Activated gamma-delta T cell treated with Interleukin-2 at 50 U/mL for 16 hours (primary cell): ENCODE results near the gene KRT3.

ENCODE experiments used
- DNase-seq: peaks from one replicate; pipeline ENCODE4 v3.0.0-alpha.2; 2020

Gene KRT3

GRCh38 chr12:52813203-52813819, 17.4 kb upstream of the KRT3 start:
- no peak for DNase-seq

DNA sequence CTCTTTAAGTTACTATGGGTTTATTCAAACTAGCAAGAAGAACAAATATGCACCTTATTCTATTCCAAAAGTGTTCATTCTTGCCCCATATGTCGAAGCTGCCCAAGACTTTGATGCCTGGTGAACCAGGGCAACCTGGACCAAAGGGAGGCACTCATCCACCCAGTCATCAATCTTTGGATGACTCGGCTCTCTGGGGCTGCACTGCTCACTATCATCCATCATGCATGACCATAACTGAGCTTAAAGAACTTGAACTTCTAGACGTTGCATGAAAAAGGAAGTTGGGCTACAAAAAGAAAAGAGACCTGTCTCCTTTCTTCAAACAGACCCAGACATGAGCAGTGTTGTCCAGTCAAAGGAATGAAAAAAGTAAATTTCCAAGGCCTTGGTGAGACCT, 16.8 kb upstream of the KRT3 start:
- no peak for DNase-seq

DNA sequence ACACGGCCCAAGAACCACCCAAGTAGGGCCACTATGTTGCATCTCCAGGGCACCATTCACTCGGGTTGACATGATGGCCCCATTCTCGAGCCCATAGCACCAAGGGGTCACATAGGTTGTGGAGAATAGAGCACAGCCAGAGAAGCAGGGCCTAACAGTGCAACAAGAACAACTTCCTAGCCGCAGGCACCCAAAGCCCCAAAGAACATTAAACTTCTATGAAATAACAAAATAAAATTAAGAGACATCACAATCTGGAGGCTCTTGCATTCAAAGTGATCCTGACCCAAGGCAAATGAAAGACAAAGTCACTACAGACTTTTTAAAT, 16.1 kb upstream of the KRT3 start:
- DNase-seq, result no peak

- no peak for DNase-seq
These were observed 15.5 kb upstream of the KRT3 start for GRCh38 chr12:52811191-52812072.

- DNase-seq, result no peak
These were observed 14.6 kb upstream of the KRT3 start for GRCh38 chr12:52810554-52810953.

DNA sequence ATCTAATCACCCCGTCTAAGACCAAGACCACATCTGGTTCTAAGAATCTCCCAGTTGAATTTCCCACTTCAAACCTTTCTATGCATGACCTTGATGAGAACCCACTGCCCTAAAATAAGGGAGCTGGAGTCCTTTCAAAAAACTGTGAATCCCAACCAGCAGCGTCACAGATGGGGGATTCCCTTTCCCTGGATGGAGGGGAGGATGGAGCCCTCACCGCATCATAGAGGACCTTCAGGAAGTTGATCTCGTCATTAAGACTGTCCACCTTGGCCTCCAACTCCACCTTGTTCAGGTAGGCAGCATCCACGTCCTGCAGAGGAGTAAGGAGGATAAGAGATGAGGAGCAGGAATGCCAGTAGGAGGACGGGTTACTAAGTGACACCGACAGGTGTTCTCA, 13.2 kb upstream of the KRT3 start:
- DNase-seq, result no peak

DNA sequence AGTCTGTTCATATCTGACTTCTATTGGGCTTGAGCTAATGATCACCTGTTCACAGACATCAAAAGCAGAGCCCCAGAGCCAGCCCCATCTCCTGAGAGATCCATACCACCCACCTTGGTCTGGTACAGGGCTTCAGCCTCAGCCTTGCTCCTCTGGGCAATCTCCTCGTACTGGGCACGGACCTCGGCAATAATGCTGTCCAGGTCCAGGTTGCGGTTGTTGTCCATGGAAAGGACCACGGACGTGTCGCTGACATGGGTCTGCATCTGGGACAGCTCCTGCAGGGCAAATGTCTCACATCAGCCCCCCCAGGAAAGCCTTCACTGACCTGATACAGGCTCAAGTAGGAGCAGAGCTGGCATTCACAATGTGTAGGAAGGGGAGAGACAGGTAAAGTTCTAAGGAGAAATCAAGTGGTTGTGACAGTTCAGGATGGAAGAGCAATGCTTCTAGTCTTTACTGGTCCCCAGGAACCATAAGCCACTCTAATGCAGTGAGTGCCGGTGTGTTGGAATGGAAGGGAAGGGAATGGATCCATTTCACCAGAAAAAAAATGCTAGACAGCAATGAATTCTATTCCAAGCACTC, 12.8 kb upstream of the KRT3 start:
- DNase-seq, result no peak

GRCh38 chr12:52807544-52808470, 11.9 kb upstream of the KRT3 start:
- DNase-seq, result no peak

DNA sequence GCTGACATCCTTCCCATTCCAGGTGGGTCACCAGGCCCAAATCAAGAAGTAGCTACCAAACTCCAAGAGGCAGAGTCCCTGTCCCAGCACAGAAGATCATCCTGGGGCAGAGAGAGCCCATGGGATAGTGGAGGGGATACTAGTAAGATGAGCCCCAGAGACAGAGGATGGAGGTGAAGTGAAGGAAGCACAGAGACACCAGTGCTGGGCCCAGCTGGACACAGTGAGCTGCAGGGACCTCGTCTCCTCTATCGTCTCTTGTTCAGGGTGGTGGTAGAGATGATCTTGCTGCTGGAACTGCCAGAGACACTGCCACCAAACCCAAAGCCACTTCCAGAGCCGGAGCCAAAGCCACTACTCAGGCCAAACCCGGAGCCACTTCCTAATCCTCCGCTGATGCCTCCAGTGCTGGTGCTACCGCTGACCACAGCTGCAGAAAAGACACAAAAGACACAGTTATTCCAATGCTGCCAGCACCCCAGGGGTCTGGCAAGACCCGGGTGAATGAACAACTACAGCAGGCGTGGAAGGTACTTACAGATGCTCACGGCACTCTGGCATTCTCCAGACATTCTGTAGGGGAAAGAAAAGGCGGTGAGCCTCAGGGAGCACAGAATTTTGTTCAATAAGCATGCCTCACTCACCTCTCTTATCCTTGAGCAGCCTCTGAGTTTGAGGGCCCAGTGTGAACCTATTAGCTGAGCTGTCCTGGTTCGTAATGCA, 11.1 kb upstream of the KRT3 start:
- DNase-seq, result no peak

GRCh38 chr12:52806169-52806811, 10.4 kb upstream of the KRT3 start:
- DNase-seq, result no peak

DNA sequence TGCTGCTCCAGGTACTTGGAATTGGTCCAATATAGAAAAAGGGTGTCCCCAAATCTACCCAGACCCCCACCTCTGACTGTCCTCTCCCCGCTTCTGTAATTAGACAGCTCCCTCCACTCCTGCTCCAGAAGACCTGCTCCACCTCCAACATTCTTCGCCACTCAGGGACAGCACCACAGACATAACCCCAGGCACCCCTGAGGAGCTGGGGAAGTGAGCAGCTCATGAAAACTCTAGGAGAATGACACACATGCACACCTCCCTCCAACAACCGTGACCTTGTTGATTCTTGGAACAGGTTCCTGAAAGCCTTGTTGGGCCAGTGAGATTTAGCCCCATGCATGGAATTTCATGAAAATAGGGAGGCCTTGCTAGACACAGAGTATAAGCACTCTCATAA, 9.8 kb upstream of the KRT3 start:
- no peak for DNase-seq

- no peak for DNase-seq
These were observed 9.1 kb upstream of the KRT3 start for GRCh38 chr12:52805000-52805399.

DNA sequence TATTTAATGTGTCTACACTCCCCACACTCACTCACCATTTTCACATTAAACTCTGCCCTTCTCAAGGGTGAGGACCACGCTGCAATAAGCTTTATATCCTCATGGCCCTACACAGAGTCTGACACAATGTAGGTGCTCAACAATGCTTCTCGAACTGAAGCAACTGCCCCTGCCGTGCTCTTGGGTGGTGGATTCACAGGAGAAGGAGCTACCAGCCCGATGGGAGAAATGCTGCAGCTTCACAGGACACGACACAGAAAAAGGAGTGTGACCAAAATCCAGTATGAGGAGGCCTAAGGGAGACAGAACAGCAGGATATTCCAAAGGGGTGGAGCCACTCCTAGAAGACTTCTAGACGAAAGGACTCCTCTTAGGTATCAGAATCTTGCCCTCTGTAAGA, 6.5 kb upstream of the KRT3 start:
- DNase-seq, result no peak

DNA sequence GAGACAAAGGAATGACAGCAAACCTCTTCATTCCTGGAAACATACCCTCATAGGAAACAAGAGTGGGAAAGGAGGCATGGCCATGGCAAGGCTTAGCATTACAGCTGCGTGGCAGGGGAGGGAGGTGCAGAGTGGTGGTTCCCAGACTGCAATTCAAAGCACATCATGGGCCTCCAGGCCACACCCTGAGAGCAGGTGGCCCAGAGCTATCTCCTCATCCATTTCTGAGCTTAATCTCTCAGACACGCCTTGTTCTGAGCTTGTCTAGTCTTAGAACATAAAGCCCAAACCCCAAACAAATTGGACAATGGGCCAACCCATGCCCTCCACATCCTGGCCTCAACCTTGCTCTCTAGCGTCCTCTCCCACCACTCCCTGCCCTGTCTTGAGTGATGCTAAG, 5.9 kb upstream of the KRT3 start:
- DNase-seq, result no peak

- no peak for DNase-seq
These were observed 4.5 kb upstream of the KRT3 start for GRCh38 chr12:52800259-52800917.

GRCh38 chr12:52799505-52800211, 3.7 kb upstream of the KRT3 start:
- no peak for DNase-seq

- no peak for DNase-seq
These were observed 3.0 kb upstream of the KRT3 start for GRCh38 chr12:52798671-52799504.

DNA sequence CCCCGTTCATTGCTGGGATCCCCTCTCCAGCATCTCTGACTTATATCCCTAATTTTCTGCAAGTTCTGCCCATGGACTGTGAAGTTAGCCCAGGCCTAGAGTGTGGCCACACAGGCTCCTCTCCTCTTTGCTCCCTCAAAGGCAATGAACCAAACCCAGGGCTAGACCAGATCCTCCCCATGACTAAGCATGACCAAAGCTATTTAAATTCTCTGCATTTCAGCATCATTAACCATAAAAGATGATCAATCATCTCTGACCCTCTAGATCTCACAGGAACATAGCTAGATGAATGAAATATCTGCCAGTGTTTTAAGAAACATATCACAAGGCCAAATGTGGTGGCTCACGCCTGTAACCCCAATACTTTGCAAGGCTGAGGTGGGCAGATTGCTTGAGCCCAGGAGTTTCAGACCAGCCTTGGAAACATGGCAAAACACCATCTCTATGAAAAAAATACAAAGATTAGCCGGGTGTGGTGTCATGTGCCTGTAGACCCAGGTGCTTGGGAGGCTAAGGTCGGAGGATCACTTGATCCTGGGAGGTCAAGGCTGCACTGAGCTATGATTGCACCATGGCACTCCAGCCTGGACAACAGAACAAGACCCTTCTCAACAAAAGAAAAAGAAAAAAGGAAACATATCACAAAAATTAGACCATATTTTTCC, 2.2 kb upstream of the KRT3 start:
- DNase-seq, result no peak

DNA sequence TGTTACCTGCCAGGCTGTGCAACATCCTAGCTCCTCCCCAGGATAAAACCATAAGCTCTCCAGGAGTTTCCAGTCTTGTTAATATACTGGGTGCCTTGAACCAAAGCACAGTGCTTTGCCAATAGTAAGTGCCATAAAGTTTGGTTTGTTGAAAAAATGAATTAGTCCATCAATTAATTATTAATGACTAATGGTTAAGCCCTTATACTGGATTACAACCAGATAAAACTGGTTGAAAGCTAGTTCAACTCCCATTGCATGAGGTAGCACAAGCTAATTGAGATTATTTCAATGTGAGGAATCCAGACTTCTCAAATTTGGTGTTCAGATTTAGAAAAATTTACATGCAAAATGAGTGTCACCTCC, 1.6 kb upstream of the KRT3 start:
- no peak for DNase-seq
